GM21367 (cell line): ENCODE results near the gene RECK.

Source experiments
- ATAC-seq: cut with Tn5 transposase; IDR thresholded peaks from one replicate; pipeline ENCODE4 v1.9.1; 2021; ENCODE audit not compliant: unreplicated experiment

Gene RECK

GRCh38 chr9:36136894-36137391 lies 100.2 kb downstream of the RECK start:
- peak; percentile 3 for ATAC-seq

GRCh38 chr9:36137392-36138004 lies 100.8 kb downstream of the RECK start:
- no peak for ATAC-seq

DNA sequence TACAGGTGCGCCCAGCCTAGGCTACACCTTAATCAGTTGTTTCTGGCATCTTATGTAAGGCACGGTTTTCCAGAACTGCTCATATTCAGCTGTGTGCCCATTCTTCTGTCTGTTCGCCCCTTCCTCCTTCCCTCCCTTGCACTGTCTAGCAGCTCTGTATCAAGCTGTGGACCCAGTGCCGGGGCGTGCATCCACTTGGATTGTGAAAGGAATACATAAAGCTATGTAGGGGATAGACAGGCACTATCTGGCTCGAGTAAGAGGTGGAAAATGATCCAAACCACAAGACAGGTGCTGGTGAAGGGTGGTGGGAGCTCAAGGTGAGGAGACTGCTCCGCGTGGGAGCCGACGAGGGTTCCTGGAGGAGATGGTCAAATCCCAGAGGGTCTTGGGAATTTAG lies 101.8 kb downstream of the RECK start:
- no peak for ATAC-seq

DNA sequence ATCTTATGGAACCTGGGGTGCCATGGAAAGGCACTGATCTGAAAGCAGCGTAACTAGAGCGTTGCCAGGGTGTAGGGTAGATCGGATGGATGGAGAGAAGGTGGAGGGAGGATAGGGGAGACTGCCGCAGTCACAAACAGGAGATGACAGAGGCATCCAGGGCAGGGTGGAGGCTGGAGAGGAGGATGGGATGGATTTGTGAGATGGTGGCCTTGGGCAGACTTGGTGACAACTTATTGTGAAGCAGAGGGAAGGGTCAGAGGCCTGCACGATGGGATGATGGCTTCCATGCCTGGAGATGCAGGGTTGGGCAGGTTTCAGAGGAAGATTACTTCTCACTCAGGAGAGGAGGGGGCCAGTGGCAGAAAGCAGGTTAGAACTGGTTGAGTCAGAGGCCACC lies 102.2 kb downstream of the RECK start:
- no peak for ATAC-seq

GRCh38 chr9:36140086-36141084 lies 103.7 kb downstream of the RECK start:
- no peak for ATAC-seq

- no peak for ATAC-seq
Measured at GRCh38 chr9:36141288-36141687, 104.6 kb downstream of the RECK start.

DNA sequence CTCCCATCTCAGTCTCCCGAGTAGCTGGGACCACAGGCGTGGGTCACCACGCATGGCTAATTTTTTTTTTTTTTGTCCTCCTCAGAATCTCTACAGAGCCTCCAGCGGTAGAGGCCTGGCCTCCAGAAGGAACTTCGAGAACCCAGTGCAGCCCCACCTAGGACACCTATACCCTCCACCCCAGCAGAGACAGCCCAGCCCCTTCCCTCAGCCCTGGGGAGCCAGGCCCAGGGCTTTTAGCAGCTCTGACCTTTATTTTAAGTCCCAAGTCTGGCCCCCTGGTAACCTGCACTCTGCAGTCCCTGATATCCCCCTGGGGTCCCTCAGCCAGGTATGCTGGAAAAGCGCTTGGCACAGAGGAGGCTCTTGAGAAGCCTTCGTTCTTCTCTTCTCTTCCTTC lies 105.0 kb downstream of the RECK start:
- ATAC-seq: no peak

DNA sequence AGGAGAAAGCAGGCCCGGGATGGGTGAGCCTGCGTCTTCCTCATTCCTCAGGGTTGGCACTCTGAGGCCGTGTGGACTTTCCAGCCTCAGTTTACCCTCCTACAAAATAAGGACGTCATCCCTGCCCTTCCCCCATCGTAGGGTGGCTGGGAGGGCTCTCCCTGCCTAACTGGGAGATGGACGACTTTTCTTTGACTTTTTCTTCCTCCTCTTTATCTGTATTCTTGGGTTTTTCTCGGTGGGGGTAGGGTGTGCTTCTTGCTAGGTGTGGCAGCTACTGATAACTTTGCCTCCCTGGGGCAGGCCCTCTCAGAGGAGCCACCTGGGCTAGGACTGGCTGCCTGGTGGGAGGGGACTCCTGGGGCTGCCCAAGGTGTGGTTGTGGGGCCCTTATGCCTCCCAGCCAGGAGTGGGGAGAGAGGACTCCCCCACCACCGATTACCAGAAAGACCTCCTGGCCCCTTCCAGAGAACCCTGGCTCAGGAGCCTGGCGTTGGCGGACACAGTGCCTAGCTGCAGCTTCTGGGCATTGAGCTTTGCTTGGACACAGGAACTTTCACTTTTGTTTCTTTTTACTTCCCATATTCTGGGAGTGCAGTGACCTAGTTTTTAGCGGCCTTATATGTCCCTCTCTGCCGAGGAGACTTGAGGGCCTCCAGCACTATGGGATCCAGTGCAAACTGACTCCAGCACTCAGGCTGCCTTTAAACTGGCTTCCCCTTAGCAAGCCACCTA lies 106.0 kb downstream of the RECK start:
- ATAC-seq: no peak

- no peak for ATAC-seq
Measured at GRCh38 chr9:36143245-36143641, 106.5 kb downstream of the RECK start.

DNA sequence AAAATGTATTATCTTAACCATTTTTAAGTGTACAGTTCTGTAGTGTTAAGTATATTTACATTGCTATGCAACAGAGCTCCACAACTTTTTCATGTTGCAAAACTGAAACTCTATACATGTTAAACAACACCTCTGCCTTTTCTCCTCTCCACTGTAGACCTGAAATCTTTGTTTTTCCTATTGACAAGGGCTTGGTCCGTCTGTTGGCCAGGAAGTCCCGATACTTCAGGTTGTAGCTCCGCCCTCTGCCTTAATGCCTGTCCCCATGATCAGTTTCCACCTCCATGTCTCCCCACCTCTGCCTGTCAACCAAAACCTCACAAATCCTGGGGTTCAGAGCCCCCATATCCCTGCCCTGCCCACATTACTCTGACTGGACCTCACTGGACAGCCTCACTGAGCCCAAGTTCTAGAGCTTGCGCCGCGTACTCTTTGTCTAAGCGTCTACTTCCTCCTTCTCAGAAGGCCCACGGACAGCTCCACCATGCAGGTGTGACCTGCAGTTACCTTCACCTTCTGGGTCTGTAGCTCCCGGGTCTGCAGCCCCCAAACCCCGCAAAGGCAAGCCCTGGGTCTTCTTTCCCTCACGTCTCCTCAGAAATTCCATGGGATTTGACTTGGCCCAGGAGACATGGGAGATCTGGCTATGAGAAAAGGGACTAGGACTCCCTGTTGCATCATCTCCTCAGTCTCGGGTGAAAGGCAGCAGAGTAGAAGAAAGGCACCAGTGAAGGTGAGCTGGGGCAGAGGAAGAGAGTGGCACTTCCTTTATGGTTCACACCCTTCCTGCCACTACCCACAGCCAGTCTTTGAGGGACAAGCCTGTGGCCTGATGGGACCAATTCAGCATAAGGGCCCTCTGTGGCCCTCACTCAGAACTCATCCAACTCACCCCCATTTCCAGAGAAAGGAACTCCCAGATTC lies 107.9 kb downstream of the RECK start:
- no peak for ATAC-seq

GRCh38 chr9:36145970-36146369 lies 109.3 kb downstream of the RECK start:
- no peak for ATAC-seq

DNA sequence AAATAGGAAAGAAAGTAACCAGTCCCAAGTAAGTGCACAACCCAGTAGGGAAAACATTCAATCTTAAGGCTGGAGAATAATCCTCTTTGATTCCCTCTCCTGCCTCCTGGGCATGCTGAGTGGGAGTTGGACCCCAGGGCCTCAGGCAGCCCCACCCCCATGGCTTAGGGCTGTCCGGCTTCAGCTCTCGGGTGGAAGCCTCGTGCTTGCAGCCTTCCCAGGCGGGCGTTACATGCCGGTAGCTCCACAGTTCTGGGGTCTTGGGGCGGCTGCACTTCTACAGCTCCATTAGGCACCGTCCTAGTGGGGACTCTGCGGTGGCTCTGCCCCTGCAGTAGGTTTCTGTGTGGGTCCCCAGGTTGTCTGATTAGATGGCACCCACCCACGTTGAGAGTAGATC lies 109.9 kb downstream of the RECK start:
- ATAC-seq: no peak

DNA sequence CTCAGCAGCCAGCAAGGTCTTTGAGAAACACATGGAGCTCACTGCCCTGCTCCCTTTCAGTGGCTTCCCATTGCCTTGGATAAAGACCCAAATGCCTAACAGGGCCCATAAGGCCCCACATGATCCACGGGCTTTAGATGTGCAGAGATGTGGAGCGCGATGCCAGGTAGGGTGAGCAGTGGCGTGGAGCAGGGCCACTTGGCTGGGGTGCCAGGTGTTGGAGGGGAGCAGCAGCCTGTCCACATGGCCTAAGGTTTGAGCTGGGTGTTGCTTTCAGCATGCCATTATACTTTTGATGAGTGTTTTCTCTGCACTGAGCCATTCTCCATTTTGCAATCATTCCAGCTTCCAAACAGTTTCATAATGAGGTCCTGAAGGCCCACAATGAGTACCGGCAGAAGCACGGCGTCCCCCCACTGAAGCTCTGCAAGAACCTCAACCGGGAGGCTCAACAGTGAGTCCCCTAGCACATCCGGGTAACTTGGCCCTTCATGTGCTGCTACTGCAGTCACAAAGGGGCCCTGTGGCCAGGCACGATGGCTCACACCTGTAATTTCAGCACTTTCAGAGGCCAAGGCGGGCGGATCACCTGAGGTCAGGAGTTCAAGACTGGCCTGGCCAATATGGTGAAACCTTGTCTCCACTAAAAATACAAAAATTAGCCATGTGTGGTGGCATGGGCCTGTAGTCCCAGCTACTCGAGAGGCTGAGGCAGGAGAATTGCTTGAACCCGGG lies 110.9 kb downstream of the RECK start:
- no peak for ATAC-seq

GRCh38 chr9:36148311-36149051 lies 111.8 kb downstream of the RECK start:
- no peak for ATAC-seq

- no peak for ATAC-seq
Measured at GRCh38 chr9:36149197-36149596, 112.5 kb downstream of the RECK start.

DNA sequence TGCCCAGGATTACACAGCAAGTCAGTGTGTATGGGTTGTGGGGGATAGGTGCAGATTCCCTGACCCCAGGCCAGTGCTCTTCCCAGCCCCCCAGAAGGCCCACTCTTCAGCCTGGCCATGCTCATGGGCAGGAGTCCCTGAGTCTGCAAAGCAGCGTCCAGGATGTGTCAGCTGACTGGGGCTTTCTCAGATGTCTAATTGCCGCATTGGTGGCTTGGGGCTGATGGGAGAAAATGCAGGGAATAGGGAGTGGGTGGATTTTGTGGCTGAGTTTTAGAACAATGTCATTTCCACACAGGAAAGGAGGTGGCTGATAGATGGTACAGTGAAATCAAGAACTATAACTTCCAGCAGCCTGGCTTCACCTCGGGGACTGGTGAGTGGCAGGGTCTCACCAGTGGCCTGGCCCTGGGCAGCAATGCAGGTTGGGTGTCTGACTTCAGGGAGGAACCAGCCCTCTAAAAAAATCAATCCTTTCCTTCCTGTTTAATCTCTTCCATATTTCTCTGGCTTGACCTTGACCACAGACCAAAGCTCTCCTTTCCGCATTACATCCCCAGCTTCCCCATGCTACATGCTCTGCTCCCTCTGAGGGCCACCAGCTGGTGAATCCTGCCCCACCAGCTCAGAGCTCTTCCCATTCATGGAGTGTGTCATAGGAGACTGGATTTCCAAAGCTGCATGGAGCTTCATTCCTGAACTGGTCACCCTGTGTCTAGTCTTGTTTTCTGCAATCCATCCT lies 114.0 kb downstream of the RECK start:
- no peak for ATAC-seq

DNA sequence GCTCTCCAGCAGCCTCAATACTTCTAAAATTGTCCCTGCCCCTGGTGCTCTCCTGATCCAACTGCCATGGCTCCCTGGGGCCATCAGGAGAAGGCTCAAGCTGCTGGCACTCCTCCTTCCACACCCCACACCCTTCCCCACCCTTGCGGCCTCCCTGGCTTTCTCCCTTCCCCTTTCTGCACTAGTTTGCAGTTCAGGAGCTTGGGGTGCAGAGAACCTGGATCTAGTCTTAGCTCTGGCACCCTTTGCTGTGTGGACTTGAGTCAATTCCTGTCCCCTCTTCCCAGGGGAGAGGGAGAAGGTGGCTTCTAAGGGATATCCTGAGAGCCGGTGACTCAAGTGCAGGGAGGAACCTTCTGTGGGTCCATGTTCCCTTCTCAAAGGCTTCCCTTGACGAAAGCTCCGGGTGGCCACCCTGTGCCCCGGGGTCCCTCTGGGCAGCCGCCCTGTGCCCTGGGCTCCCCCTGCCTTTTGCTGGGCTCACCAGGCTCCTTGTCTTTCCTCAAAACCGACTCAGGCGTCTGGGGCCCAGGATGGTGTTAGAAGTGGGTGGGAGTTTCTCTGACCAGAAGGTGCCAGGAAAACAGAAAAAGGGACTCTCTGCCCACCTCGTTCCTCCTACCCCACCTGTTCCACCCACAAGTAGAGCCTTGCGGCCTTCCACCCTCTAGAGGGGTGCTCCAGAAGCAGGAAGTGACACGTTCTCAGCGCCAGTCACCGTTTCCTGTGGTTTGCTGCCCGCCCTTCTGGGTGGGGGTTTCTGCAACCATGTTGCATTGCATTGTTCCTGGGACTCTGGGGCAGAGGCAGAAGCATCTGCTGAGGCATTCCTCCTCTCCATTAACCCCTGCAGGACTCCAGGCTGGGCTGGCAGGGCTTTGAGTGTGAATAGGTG lies 114.8 kb downstream of the RECK start:
- ATAC-seq: peak; percentile 72
